HPDE6-E6E7 (cell line): Measurements from ENCODE around the gene FRK.
"Not testable (repeated sequence)": the region's sequence is repeated elsewhere in the genome, so short reads cannot be mapped to it uniquely, and the experiment has no call there.

Source experiments
- DNase-seq: peaks from one replicate; pipeline ENCODE4 v3.0.0; 2011; ENCODE audit warnings: missing footprints; ENCODE audit errors: extremely low spot score

FRK gene

GRCh38 chr6:115945812-115946211, 114.9 kb downstream of the FRK start:
- DNase-seq: no peak

GRCh38 chr6:115945306-115945705, 115.4 kb downstream of the FRK start:
- DNase-seq: no peak

- DNase-seq: not testable (repeated sequence)
These were observed 115.9 kb downstream of the FRK start for GRCh38 chr6:115944829-115945228.

GRCh38 chr6:115937502-115937901, 123.2 kb downstream of the FRK start:
- not testable (repeated sequence) for DNase-seq

- no peak for DNase-seq
These were observed 125.3 kb downstream of the FRK start for GRCh38 chr6:115935361-115935760.

- DNase-seq: no peak
These were observed 125.9 kb downstream of the FRK start for GRCh38 chr6:115934829-115935228.

- DNase-seq: no peak
These were observed 126.5 kb downstream of the FRK start for GRCh38 chr6:115934145-115934544.

GRCh38 chr6:115932481-115932880, 128.2 kb downstream of the FRK start:
- no peak for DNase-seq

GRCh38 chr6:115928000-115928399, 132.7 kb downstream of the FRK start:
- DNase-seq: not testable (repeated sequence)

GRCh38 chr6:115922971-115923370, 137.7 kb downstream of the FRK start:
- DNase-seq: no peak

- no peak for DNase-seq
These were observed 146.6 kb downstream of the FRK start for GRCh38 chr6:115914098-115914497.

GRCh38 chr6:115909923-115910546, 150.7 kb downstream of the FRK start:
- DNase-seq: no peak

- no peak for DNase-seq
These were observed 151.7 kb downstream of the FRK start for GRCh38 chr6:115908906-115909559.

GRCh38 chr6:115905471-115905870, 155.2 kb downstream of the FRK start:
- no peak for DNase-seq

GRCh38 chr6:115902436-115902835, 158.3 kb downstream of the FRK start:
- no peak for DNase-seq

GRCh38 chr6:115901896-115902295, 158.8 kb downstream of the FRK start:
- DNase-seq: no peak

- no peak for DNase-seq
These were observed 160.9 kb downstream of the FRK start for GRCh38 chr6:115899730-115900282.

- DNase-seq: no peak
These were observed 162.4 kb downstream of the FRK start for GRCh38 chr6:115898246-115898645.

- peak; percentile 28 for DNase-seq
These were observed 164.1 kb downstream of the FRK start for GRCh38 chr6:115896538-115897129.

- no peak for DNase-seq
These were observed 166.2 kb downstream of the FRK start for GRCh38 chr6:115894426-115894992.

GRCh38 chr6:115891750-115892149, 168.9 kb downstream of the FRK start:
- no peak for DNase-seq

GRCh38 chr6:115891111-115891669, 169.5 kb downstream of the FRK start:
- DNase-seq: peak; percentile 45
